Measurements from ENCODE around the gene ADAM17.
A peak's percentile ranks its signal among the peaks of the same experiment; 100 is the strongest.

Gene ADAM17

DNA sequence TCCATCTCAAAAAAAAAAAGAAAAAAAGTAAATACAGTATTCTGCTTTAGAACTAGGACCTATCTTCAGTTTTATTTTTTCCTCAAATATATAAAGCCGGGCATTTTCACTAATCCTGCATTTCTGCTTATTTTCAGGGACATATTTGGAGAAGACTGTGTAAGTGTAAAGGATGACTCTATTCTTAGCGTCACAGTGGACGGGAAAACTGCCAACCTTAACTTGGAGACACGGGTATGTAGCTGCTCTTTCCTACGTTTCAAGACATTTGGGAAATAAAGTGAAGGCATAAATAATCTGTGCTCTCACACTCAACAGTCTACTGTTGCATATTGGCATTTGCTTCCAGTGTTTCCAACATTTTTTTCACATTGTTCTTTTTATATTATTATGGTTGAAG is 84.4 kb downstream of the ADAM17 start:
- H3K27ac ChIP-seq = no peak overlapping the region
- H3K36me3 ChIP-seq = peaks cover 11% of the 10 kb centered on the region
- no peaks in the 10 kb centered on the region for H3K27me3 ChIP-seq
- TF ChIP-seq, protein P1, sequence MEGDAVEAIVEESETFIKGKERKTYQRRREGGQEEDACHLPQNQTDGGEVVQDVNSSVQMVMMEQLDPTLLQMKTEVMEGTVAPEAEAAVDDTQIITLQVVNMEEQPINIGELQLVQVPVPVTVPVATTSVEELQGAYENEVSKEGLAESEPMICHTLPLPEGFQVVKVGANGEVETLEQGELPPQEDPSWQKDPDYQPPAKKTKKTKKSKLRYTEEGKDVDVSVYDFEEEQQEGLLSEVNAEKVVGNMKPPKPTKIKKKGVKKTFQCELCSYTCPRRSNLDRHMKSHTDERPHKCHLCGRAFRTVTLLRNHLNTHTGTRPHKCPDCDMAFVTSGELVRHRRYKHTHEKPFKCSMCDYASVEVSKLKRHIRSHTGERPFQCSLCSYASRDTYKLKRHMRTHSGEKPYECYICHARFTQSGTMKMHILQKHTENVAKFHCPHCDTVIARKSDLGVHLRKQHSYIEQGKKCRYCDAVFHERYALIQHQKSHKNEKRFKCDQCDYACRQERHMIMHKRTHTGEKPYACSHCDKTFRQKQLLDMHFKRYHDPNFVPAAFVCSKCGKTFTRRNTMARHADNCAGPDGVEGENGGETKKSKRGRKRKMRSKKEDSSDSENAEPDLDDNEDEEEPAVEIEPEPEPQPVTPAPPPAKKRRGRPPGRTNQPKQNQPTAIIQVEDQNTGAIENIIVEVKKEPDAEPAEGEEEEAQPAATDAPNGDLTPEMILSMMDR (IDR thresholded peaks at IDR 0.05) = no peak
- H3K4me3 ChIP-seq (ENCODE audit: low read depth in 1 of 2, low read length in 1 of 2) = no peak overlapping the region
- peaks cover 28 to 30% of the 10 kb centered on the region in 2 experiments for H3K4me1 ChIP-seq (ENCODE audit: control insufficient read depth in 1 of 2, insufficient read depth in 1 of 2, low read depth in 1 of 2, low read length in 1 of 2)
- no peaks in the 10 kb centered on the region for H3K9me3 ChIP-seq

DNA sequence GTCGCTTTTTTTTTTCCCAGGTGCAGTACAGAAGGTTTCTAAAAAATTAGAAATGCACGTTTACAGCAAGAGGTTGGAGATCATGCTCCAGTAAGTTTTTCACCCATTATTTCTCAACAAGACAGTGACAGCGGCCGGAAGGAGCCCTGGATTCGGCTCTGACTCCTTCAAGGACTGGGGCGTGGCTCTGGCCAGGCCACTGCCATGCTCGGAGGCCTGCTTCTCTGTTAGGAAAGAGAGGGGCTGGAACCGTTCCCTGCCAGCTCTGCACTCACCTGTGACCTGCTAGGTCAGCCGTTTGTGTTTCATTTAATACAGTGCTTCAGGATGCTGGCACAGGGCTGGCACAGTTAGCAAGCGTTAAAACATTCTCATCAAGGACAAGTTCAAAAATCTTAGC is 87.9 kb downstream of the ADAM17 start:
- no peaks in the 10 kb centered on the region for H3K27me3 ChIP-seq
- peaks cover 11% of the 10 kb centered on the region for H3K36me3 ChIP-seq
- peaks cover 16 to 20% of the 10 kb centered on the region in 2 experiments for H3K4me1 ChIP-seq (ENCODE audit: control insufficient read depth in 1 of 2, insufficient read depth in 1 of 2, low read depth in 1 of 2, low read length in 1 of 2)
- TF ChIP-seq, protein P1 (IDR thresholded peaks at IDR 0.05) = no peak
- H3K4me3 ChIP-seq (ENCODE audit: low read depth in 1 of 2, low read length in 1 of 2) = no peak overlapping the region
- H3K9me3 ChIP-seq = no peaks in the 10 kb centered on the region
- no peak overlapping the region for H3K27ac ChIP-seq

DNA sequence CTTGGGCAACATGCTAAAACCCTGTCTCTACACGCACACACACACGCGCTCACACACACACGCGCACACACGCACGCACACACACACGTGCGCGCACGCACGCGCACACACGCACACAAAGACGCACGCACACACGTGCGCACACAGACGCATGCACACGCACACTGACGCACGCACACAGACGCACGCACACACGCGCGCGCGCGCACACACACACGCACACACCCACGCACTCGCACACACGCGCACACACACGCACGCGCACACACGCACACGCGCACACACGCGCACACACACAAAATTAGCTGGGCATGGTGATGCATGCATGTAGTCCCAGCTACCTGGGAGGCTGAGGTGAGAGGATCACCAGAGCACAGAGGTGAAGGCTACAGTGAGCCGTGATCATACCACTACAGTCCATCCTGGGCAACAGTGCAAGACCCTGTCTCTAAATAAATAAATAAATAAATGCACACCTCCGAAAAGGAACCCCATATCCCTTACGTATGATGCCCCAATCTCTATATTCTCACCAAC is 89.4 kb downstream of the ADAM17 start:
- Histone ChIP-seq H3K36me3 (peaks cover 12% of the 10 kb centered on the region), H3K27me3 (no peaks in the 10 kb centered on the region), H3K9me3 (no peaks in the 10 kb centered on the region), H3K4me1 (ENCODE audit: control insufficient read depth in 1 of 2, insufficient read depth in 1 of 2, low read depth in 1 of 2, low read length in 1 of 2) (peaks cover 16 to 20% of the 10 kb centered on the region in 2 experiments), H3K27ac (no peak overlapping the region), H3K4me3 (ENCODE audit: low read depth in 1 of 2, low read length in 1 of 2) (no peak overlapping the region)
- TF ChIP-seq, protein P1 (IDR thresholded peaks at IDR 0.05) = no peak

DNA sequence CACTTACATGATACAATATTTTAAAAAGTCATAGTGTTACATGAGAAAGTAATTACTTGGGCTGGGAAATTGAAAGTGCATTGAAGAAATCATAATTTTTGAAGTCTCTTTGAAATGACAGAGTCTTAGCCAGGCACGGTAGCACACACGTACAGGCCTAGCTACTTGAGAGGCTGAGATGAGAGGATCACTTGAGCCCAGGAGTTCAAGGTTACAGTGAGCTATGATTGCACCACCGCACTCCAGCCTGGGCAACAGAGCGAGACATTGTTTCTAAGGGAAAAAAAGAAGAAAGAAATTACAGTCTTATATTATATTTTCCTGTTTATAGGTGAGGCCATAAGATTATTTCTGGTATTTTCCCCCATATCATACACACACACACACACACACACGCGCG is 90.5 kb downstream of the ADAM17 start:
- H3K4me3 ChIP-seq (ENCODE audit: low read depth in 1 of 2, low read length in 1 of 2) = no peak overlapping the region
- no peaks in the 10 kb centered on the region for H3K27me3 ChIP-seq
- TF ChIP-seq, protein P1 (IDR thresholded peaks at IDR 0.05) = no peak
- no peaks in the 10 kb centered on the region for H3K9me3 ChIP-seq
- H3K4me1 ChIP-seq (ENCODE audit: control insufficient read depth in 1 of 2, insufficient read depth in 1 of 2, low read depth in 1 of 2, low read length in 1 of 2) = peaks cover 11 to 15% of the 10 kb centered on the region in 2 experiments
- H3K36me3 ChIP-seq = peaks cover 19% of the 10 kb centered on the region
- no peak overlapping the region for H3K27ac ChIP-seq

DNA sequence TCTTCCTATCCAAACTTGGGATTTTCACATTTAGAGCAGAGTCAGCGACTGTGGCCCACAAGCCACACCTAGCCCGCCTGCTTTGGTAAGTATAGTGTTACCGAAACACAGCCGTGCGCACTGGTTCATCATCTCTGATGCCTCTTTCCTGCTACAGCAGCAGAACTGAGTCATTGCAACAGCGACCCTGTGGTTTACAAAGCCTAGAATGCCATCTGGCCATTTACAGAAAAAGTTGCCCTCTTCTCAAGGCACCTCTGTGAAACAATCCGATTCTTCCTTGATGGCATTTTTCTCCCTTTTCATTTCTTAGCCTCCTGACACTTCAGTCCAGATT is 92.0 kb downstream of the ADAM17 start:
- H3K27ac ChIP-seq = peak overlapping the region; percentile 46
- no peaks in the 10 kb centered on the region for H3K9me3 ChIP-seq
- no peaks in the 10 kb centered on the region for H3K27me3 ChIP-seq
- TF ChIP-seq, protein P1 (IDR thresholded peaks at IDR 0.05) = no peak
- peak overlapping the region in 1 of 2 experiments; percentile 5 for H3K4me3 ChIP-seq (ENCODE audit: low read depth in 1 of 2, low read length in 1 of 2)
- H3K4me1 ChIP-seq (ENCODE audit: control insufficient read depth in 1 of 2, insufficient read depth in 1 of 2, low read depth in 1 of 2, low read length in 1 of 2) = peaks cover 10 to 11% of the 10 kb centered on the region in 2 experiments
- peaks cover 16% of the 10 kb centered on the region for H3K36me3 ChIP-seq
